NCI-H82 treated with DMSO at 0.1 percent for 48 hours (cell line): ENCODE data around the gene ANKHD1.

ENCODE experiments used
- DNase-seq: peaks from one replicate; lab custom pipeline; 2025; ENCODE audit not compliant: unreplicated experiment; lab: John Stamatoyannopoulos, UW

The ANKHD1 gene, protein sequence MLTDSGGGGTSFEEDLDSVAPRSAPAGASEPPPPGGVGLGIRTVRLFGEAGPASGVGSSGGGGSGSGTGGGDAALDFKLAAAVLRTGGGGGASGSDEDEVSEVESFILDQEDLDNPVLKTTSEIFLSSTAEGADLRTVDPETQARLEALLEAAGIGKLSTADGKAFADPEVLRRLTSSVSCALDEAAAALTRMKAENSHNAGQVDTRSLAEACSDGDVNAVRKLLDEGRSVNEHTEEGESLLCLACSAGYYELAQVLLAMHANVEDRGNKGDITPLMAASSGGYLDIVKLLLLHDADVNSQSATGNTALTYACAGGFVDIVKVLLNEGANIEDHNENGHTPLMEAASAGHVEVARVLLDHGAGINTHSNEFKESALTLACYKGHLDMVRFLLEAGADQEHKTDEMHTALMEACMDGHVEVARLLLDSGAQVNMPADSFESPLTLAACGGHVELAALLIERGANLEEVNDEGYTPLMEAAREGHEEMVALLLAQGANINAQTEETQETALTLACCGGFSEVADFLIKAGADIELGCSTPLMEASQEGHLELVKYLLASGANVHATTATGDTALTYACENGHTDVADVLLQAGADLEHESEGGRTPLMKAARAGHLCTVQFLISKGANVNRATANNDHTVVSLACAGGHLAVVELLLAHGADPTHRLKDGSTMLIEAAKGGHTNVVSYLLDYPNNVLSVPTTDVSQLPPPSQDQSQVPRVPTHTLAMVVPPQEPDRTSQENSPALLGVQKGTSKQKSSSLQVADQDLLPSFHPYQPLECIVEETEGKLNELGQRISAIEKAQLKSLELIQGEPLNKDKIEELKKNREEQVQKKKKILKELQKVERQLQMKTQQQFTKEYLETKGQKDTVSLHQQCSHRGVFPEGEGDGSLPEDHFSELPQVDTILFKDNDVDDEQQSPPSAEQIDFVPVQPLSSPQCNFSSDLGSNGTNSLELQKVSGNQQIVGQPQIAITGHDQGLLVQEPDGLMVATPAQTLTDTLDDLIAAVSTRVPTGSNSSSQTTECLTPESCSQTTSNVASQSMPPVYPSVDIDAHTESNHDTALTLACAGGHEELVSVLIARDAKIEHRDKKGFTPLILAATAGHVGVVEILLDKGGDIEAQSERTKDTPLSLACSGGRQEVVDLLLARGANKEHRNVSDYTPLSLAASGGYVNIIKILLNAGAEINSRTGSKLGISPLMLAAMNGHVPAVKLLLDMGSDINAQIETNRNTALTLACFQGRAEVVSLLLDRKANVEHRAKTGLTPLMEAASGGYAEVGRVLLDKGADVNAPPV (N-terminal part only)

DNA sequence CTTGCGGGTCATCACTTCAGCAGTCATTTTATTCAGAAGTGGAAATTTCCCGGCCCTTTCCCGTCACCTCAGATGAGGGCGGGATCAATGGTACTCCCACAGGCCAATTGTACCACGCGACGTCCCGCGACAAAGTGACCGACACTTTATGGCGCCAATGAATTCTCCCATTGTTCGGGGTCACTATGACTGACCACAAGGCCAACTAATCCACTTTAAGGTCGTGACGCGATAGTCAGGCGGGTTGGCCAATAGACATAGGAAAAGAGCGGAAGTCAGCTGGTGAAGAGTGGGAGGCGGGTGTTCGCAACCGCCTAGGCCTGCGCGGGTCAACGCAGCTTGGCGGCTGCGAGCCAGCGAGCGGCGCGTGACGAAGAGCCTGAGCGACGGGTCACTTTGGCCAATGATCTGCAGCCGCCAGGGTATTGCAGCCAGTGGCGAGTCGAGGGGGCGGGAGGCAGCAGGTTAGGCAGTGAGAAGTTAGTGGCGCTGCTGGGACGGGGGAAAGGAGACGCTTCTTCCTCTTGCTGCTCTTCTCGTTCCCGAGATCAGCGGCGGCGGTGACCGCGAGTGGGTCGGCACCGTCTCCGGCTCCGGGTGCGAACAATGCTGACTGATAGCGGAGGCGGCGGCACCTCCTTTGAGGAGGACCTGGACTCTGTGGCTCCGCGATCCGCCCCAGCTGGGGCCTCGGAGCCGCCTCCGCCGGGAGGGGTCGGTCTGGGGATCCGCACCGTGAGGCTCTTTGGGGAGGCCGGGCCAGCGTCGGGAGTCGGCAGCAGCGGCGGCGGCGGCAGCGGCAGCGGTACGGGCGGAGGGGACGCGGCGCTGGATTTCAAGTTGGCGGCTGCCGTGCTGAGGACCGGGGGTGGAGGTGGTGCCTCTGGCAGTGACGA, at the start of gene ANKHD1:
TSS of gene ANKHD1 (plus strand) at position 472 of the 896 bp plus-strand sequence. CDS start at position 607, 135 bp downstream.
- peak; percentile 96 for DNase-seq

DNA sequence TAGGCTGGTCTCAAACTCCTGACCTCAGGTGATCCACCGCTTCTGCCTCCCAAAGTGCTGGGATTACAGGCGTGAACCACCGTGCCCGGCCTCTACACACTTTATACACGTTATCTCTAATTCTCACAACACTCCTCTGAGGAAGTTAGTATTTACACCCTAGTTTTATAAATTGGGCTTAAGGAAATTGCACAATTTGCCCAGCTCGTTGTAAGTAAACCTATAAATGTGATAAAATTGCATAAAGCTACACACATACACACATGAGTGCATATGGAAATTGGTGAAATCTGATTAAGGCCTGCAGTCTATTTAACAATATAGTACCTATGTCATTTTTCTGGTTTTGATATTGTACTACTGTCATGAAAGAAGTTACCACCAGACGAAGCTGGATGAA, 46.1 kb upstream of the ANKHD1 start:
- DNase-seq, result no peak

DNA sequence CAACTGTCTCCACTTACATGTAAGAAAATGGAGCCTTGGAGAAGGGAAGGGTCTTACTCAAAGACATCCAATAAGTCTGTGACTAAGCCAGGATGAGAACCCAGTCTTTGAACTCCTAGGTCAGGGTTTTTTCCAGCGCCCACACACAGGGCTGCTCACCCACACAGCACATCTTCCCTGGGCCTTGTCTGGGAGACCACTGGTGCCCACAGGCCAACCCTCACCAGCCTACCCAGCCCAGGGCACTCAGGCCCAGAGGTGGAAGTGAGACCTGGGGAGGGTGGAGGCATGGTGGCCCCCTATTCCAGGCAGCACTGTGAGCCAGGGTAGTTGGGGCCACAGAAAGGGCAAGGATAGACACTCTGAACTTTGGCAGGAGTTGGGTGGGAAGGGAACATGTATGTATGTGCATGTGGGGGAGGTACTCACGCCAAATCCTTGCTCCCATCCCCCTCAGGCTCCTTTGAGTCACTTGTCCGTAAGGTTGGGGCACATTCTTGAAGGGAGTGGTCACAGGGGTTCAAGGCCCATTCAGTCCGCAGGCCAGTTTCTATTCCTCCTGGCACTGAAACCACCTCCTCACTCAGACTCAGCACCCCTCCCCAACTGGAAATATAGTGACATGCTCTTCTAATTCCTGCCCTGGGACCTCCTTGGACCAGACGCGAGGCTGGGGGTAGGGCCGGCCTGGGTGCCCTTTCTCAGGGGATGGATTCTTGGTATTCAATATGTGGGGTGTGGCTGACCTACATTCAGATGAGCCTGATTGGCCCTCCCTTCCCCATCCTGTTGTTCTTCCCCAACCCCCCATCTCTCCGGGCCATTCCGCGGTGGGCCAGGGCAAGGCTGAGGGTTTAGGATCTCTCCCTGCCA, 44.5 kb upstream of the ANKHD1 start:
- no peak for DNase-seq

DNA sequence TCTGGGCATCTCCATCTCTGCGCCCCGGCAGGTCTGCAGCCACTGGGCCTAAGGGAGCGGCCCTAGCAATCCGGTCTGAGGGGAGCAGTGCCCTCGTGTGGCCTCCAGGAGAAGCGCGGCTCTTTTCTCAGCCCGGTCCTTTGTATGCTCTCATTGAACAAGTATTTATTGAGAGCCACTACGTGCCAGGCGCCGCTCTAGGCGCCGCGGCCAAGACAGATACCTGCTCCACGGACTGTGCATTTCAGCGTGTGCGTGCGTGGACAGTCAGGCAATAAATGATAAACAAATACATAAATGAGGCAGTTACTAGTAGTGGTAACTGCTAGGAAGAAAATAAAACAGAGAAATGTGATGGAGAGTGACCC, 43.9 kb upstream of the ANKHD1 start:
- peak; percentile 47 for DNase-seq

DNA sequence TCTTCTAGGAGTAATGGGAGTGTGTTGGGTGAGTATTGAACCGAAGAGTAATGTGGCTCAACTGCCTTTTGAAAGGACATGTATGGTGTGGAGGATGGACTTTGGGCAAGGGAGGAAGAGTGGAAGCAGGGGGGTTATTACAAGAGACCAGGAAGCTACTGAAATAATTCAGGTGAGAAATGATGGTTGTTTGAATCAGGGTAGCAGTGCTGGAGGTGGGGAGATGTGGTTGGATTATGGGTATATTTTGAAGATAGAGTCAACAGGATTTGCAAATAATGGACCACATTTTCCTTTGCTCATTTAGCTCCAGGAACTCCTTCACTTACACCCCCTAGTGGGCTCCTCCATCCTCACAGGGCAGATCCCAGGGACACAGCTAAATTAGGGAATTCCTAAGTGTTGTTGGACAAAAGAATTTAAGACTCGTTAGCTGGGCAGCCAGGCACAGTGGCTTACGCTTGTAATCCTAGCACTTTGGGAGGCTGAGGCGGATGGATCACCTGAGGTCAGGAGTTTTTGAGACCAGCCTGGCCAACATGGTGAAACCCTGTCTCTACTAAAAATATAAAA, 42.8 kb upstream of the ANKHD1 start:
- peak; percentile 4 for DNase-seq

DNA sequence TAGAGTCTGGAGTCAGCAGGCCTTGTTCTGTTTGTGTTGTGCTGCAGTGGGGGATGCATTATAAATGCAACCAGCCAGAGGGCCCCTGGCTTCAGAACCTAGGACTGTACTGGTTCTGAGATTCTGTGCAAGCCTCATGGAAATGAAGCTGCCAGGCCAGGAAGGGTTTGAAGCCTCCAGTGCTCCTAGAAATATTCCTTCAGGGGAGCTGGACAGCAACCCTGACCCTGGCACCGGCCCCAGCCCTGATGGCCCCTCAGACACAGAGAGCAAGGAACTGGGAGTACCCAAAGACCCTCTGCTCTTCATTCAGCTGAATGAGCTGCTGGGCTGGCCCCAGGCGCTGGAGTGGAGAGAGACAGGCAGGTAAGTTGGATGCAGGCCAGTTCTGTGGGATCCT, 41.5 kb upstream of the ANKHD1 start, which contains the start of gene SLC4A9:
TSS of gene SLC4A9 (plus strand) at position 94 of the 400 bp plus-strand sequence. CDS start at position 137, 43 bp downstream.
- DNase-seq, result no peak

DNA sequence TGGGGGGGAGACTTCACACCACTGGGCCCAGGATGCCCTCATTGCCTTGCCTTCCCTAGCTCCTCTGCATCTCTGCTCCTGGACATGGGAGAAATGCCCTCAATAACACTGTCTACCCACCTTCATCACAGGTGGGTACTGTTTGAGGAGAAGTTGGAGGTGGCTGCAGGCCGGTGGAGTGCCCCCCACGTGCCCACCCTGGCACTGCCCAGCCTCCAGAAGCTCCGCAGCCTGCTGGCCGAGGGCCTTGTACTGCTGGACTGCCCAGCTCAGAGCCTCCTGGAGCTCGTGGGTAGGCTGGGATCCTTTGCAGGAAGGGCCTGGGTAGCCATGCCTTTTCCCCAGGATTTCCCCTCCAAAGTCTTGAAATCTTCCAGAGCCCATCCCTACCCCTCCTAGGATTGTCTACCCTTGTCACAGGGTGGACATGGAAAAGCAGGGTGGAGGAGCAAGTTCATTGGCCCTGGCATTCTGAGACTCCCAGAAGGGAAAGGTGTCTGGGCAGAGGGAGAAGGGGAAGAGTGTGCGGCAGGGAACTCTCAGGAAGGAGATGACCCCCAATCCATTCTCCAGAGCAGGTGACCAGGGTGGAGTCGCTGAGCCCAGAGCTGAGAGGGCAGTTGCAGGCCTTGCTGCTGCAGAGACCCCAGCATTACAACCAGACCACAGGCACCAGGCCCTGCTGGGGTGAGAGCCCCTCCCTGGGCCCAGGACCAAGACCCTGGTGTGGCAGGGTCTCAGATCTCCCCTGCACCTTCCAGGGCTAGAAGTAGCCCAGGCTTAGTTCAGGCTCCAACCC, 40.8 kb upstream of the ANKHD1 start:
- no peak for DNase-seq

DNA sequence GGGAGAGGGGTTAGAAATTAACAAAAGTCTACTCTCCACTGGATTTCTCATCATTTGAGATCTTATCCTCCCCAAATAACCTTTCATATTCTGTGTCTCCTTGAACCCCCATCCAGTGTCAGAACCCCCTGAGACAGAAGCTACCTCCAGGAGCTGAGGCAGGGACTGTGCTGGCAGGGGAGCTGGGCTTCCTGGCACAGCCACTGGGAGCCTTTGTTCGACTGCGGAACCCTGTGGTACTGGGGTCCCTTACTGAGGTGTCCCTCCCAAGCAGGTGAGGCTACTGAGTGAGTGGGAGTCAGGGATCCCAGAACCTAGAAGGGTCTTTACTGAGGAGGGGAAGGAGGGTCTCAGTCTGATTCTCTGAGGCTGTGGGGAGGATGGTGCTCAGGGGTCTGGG, 39.7 kb upstream of the ANKHD1 start:
- no peak for DNase-seq

DNA sequence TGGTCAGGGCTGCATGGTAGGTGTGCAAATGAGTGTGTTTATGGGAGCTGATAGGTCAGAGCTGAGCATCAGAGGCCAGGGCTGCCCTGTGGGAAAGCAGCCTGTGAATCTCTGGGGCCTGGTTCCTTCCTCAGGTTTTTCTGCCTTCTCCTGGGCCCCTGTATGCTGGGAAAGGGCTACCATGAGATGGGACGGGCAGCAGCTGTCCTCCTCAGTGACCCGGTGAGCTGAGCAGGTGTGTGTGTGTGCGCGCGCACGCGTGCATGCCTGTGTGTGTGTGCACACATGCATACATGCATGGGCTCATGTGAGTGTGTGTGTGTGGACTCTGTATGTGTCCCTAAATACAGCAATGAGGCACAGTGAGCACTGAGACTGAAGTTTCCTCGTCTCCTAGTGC, 39.3 kb upstream of the ANKHD1 start:
- DNase-seq, result no peak

DNA sequence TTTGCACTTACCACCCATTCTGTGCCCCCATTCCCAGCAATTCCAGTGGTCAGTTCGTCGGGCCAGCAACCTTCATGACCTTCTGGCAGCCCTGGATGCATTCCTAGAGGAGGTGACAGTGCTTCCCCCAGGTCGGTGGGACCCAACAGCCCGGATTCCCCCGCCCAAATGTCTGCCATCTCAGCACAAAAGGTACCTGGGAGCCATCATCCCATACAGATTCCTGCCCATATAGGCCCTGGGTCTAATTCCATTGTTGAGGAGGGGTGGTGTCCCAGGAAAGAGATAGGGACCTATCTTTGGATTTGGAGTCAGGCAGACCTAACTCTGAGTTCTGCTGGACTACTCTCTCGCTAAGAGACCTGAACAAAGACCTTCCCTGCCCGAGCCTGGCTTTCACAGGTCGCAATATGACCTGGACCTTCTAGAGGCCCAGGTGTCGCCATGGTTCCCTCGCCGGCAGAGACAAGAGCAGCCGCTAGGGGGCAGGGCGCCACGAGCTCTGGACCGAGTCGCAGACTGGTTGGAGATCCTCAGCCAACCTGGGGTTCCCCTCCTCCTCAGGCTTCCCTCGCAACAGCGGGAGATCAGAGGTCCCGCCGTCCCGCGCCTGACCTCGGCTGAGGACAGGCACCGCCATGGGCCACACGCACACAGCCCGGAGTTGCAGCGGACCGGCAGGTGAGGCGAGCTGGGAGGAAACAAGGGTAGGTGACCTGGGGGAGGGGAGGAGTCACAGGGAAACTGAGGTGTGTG, 38.6 kb upstream of the ANKHD1 start:
- no peak for DNase-seq

DNA sequence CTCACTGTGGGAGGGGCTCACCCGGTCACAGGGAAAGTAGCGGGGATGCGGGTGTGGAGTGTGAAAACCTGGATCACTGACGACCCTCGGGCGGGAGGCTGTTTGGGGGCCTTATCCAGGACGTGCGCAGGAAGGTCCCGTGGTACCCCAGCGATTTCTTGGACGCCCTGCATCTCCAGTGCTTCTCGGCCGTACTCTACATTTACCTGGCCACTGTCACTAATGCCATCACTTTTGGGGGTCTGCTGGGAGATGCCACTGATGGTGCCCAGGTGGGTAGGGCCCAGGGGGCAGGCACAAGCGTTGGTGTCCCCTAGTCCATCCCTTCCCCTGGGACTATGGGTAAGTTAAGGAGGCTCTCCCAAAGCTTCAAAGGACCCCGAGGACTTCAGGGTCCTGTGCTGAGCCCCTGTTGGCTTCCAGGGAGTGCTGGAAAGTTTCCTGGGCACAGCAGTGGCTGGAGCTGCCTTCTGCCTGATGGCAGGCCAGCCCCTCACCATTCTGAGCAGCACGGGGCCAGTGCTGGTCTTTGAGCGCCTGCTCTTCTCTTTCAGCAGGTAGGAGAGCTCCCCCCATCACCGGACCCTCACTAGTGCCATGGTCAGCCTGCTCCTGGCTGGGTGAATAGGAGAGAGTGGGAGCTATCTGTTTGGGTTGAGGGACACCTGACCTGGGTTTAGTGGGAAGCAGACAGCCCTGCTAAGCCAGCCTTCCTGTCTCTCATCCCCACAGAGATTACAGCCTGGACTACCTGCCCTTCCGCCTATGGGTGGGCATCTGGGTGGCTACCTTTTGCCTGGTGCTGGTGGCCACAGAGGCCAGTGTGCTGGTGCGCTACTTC, 37.8 kb upstream of the ANKHD1 start:
- DNase-seq, result no peak

DNA sequence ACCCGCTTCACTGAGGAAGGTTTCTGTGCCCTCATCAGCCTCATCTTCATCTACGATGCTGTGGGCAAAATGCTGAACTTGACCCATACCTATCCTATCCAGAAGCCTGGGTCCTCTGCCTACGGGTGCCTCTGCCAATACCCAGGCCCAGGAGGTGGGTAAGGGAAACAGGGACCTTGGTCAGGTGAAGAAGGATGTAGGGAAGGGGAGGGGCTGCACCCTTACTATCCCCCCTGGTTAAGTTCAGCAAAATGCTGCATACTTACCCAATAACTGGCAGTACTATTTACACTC, 37.2 kb upstream of the ANKHD1 start:
- no peak for DNase-seq

DNA sequence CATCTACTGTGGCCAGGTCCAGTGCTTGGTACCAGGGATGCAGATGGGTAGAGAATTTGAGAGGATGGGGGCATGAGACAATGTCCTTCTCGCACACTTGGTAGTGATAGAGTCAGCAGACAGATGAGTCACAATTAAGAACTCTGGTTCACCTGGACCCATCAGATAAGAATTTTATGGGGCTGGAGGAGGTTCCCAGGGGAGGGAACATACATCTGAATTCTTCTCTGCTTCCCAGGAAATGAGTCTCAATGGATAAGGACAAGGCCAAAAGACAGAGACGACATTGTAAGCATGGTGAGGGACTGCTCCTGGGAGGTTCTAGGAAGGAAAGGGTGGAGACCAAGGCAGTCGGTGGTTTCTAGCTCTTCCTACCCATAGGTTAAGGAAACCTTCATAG, 36.4 kb upstream of the ANKHD1 start:
- no peak for DNase-seq

DNA sequence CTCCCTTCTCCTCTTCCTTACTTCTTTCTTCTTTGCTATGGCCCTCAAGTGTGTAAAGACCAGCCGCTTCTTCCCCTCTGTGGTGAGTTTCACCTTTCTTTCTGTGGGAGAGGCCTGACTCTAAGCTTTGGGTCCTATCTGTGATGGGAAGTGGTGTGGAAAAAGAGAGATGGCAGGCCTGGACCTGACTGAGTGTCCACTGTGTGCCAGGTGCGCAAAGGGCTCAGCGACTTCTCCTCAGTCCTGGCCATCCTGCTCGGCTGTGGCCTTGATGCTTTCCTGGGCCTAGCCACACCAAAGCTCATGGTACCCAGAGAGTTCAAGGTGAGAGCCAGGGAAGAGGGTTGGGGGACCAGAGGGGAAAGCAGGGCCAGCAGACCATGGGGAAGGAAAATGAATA, 35.7 kb upstream of the ANKHD1 start:
- no peak for DNase-seq

DNA sequence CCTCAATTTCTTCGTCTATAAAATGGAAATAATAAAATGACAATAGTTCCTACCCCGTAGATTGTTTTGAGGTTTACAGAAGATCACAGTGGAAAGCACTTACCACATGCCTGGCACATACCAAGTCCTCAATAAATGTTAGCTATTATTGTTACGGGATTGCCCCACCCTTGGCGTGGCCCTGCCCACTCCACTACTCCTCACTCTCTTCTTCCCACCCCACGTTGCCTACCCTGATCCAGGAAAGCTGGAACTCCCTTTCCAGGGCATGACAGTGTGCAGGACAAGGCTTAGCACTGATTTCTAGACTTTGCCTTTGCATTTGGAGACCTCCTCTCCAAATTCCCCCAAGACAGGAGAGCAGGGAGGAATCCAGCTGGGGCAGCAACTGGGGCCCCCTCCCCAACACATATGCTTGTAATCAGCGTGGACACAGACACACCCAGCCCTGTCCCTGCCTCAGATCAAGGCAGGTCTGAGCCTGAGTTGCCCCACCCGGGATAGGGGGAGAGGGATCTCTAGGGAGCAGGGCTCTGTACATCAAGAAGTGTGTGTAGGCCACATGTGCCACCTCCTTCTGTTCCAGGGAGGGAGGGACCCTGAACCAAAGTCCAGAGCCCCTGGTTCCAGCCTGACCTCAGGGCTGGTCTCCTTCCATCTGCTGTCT, 34.9 kb upstream of the ANKHD1 start:
- no peak for DNase-seq
